Measurements from ENCODE around the gene RNF17.

Gene RNF17

DNA sequence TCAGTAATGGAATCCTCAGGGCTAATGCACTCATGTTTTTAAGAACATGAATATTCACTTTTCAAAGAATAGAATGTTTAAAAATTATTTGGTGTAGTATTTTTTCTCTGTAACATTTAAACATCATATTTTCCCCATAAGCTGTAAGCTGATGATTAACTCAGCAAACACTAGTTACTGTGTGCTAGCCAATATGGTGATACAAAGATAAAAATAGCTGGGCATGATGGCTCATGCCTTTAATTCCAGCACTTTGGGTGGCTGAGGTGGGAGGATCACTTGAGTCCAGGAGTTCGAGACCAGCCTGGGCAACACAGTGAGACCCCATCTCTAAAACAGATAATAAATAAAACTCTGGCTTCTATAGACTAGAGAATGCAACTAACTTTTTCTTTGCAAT lies 13.2 kb downstream of the RNF17 start:
- no peak for TF ChIP-seq GATA2 (IDR thresholded peaks at IDR 0.05; ENCODE audit: low read depth, low read length)

DNA sequence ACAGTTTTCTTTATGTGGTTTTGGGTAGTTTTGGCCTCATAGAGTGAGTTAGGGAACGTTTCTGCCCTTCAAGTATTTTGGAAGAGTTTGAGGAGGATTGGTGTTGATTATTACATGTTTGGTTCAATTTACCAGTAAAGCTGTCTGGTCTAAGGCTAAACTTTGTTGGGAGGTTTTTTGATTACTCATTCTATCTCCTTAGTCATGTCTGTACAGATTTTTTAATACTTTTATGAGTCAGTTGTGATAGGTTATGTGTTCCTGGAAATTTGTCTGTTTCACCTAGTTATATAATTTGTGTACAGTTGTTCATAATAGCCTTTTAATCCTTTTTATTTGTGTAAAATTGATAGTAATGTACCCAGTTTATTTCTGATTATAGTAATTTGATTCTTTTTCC lies 20.4 kb downstream of the RNF17 start:
- TF ChIP-seq GATA3 (IDR thresholded peaks at IDR 0.05; ENCODE audit: low read depth, low read length) (no peak), GATA2 (IDR thresholded peaks at IDR 0.05; ENCODE audit: low read depth, low read length) (no peak)

- TF ChIP-seq GATA3 (IDR thresholded peaks at IDR 0.05; ENCODE audit: low read depth, low read length) (no peak), GATA2 (IDR thresholded peaks at IDR 0.05; ENCODE audit: low read depth, low read length) (no peak)
Measured at GRCh38 chr13:24788538-24788937, 24.6 kb downstream of the RNF17 start.

- TF ChIP-seq GATA2 (IDR thresholded peaks at IDR 0.05; ENCODE audit: low read depth, low read length) (no peak), GATA3 (IDR thresholded peaks at IDR 0.05; ENCODE audit: low read depth, low read length) (no peak)
Measured at GRCh38 chr13:24802074-24802473, 38.1 kb downstream of the RNF17 start.

- TF ChIP-seq GATA2 (IDR thresholded peaks at IDR 0.05; ENCODE audit: low read depth, low read length) (no peak), GATA3 (IDR thresholded peaks at IDR 0.05; ENCODE audit: low read depth, low read length) (no peak)
Measured at GRCh38 chr13:24821207-24821606, 57.2 kb downstream of the RNF17 start.

GRCh38 chr13:24822640-24823039 lies 58.7 kb downstream of the RNF17 start:
- TF ChIP-seq GATA3 (IDR thresholded peaks at IDR 0.05; ENCODE audit: low read depth, low read length) (no peak), GATA2 (IDR thresholded peaks at IDR 0.05; ENCODE audit: low read depth, low read length) (no peak)

DNA sequence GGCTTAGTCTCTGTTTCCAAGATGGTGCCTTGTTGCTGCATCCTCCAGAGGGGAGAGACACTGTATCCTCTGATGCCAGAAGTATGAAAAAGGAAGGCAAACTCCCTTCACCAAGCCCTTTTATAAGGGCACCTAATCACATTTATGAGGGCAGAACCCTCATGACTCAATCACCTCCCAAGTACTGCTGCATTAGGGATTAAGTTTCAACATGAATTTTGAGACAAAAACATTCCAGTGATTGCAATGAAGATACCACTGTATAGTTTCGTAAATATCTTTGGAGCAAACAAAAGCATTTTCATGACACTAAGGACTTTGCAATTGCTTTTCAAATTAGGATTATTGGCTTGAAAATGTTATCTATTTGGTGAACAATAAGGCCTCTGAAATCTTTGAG lies 63.8 kb downstream of the RNF17 start:
- TF ChIP-seq GATA2 (IDR thresholded peaks at IDR 0.05; ENCODE audit: low read depth, low read length) (no peak), GATA3 (IDR thresholded peaks at IDR 0.05; ENCODE audit: low read depth, low read length) (no peak)

DNA sequence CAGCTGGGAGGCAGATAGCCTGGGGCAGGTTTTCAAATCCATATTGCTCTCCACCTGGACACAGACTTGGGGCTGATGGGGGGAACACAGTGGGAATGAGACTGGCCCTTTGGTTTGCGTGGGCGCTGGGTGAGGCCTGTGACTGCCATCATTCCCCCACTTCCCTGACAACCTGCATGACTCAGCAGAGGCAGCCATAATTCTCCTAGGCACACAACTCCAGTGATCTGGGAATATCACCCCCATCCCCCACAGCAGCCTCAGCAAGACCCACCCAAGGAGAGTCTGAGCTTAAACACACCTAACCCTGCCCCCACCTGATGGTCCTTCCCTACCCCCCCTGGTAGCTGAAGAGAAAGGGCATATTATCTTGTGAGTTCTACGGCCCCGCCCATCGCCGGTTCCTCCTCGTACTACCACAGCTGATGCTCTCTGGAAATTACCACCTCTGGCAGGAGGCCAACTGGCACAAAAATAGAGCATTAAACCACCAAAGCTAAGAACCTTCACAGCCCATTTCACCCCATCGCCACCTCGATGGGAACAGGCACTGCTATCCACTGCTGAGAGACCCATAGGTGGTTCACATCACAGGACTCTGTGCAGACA lies 71.0 kb downstream of the RNF17 start:
- no peak for TF ChIP-seq GATA3 (IDR thresholded peaks at IDR 0.05; ENCODE audit: low read depth, low read length)
- no peak for TF ChIP-seq GATA2 (IDR thresholded peaks at IDR 0.05; ENCODE audit: low read depth, low read length)

DNA sequence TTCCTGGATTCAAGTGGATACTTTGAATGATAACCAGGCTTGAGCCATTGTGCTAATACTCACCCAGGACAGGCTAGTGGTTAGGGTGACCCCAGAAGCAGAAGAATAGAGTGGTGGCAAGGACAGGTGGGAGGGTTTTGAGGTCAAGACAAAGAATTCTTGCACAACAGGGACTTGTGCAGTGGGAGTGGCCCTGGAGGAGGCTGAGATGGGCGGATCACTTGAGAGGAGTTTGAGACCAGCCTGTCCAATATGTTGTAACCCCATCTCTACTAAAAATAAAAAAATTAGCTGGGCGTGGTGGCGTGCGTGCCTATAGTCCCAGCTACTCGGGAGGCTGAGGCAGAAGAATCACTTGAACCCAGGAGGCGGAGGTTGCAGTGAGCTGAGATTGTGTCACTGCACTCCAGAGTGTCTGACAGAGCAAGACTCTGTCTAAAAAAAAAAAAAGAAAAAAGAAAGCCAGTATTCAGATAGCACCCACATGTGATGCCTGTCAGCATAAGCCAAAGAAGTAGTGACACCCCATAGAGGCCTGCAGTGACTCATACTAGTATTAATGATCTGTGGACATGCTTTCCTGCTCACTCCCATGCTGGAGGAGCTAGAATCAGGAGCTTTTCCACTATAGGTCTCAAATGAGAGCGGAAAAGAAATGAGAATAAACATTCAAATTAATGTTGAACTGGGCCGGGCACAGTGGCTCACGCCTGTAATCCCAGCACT lies 78.7 kb downstream of the RNF17 start:
- no peak for TF ChIP-seq GATA2 (IDR thresholded peaks at IDR 0.05; ENCODE audit: low read depth, low read length)
- no peak for TF ChIP-seq GATA3 (IDR thresholded peaks at IDR 0.05; ENCODE audit: low read depth, low read length)

- TF ChIP-seq GATA3 (IDR thresholded peaks at IDR 0.05; ENCODE audit: low read depth, low read length) (no peak), GATA2 (IDR thresholded peaks at IDR 0.05; ENCODE audit: low read depth, low read length) (no peak)
Measured at GRCh38 chr13:24851546-24851945, 87.6 kb downstream of the RNF17 start.

- no peak for TF ChIP-seq GATA2 (IDR thresholded peaks at IDR 0.05; ENCODE audit: low read depth, low read length)
- TF ChIP-seq GATA3 (IDR thresholded peaks at IDR 0.05; ENCODE audit: low read depth, low read length) = no peak
Measured at GRCh38 chr13:24854311-24854710, 90.3 kb downstream of the RNF17 start.

DNA sequence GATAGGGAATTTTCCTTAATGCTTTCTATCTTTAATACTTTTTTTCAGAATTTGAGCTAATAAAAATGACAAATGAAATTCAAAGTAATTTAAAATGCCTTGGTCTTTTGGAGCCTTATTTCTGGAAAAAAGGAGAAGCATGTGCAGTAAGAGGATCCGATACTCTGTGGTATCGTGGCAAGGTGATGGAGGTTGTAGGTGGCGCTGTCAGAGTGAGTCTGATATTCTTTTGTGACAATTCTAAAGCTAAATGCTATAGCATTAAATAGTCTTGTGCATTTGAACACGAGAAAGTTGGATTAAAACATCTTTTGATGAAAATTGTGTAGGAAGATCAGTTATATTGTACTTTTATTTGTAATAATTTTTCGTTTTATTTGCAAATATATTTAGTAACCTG lies 95.0 kb downstream of the RNF17 start:
- TF ChIP-seq GATA3 (IDR thresholded peaks at IDR 0.05; ENCODE audit: low read depth, low read length) (no peak), GATA2 (IDR thresholded peaks at IDR 0.05; ENCODE audit: low read depth, low read length) (no peak)

- TF ChIP-seq GATA3 (IDR thresholded peaks at IDR 0.05; ENCODE audit: low read depth, low read length) (no peak), GATA2 (IDR thresholded peaks at IDR 0.05; ENCODE audit: low read depth, low read length) (no peak)
Measured at GRCh38 chr13:24860770-24861169, 96.8 kb downstream of the RNF17 start.

DNA sequence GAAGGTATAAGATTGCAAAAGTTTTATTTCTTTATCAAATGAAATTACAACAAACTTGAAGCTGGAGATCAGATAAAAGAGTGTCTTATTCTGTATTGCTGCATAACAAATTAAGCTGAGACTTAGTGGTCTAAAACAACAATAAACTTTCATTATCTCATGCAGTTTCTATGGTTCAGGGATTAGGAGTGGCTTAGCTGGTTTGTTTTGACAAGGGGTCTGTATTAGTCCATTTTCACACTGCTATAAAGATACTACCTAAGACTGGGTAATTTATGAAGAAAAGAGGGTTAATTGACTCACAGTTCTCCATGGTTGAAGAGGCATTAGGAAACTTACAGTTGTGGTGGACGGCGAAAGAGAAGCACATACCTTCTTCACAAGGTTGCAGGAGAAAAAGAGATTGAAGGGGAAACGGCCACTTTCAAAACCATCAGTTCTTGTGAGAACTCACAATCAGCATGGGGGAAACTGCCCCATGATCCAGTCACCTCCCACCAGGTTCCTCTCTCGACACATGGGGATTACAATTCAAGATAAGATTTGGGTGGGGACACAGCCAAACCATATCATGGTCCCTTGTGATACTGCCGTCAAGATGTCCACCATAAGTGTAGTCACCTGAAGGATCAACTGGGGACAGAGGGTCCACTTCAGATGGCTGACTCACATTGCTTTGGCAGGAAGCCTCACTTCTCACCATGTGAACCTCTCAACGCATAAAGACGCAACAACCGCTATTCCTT lies 97.8 kb downstream of the RNF17 start:
- TF ChIP-seq GATA2 (IDR thresholded peaks at IDR 0.05; ENCODE audit: low read depth, low read length) (no peak), GATA3 (IDR thresholded peaks at IDR 0.05; ENCODE audit: low read depth, low read length) (no peak)
